NCI-H2227 (cell line): ENCODE data around the gene TOR1A.
"Not testable (repeated sequence)": the region's sequence is repeated elsewhere in the genome, so short reads cannot be mapped to it uniquely, and the experiment has no call there.

Source experiments
- DNase-seq: peaks from one replicate; lab custom pipeline; 2025; ENCODE audit not compliant: unreplicated experiment; lab: John Stamatoyannopoulos, UW

The TOR1A gene

GRCh38 chr9:129823542-129823934 lies 398 bp downstream of the TOR1A start:
- DNase-seq = no peak

GRCh38 chr9:129822898-129823541 lies 916 bp downstream of the TOR1A start:
- peak; percentile 16 for DNase-seq

DNA sequence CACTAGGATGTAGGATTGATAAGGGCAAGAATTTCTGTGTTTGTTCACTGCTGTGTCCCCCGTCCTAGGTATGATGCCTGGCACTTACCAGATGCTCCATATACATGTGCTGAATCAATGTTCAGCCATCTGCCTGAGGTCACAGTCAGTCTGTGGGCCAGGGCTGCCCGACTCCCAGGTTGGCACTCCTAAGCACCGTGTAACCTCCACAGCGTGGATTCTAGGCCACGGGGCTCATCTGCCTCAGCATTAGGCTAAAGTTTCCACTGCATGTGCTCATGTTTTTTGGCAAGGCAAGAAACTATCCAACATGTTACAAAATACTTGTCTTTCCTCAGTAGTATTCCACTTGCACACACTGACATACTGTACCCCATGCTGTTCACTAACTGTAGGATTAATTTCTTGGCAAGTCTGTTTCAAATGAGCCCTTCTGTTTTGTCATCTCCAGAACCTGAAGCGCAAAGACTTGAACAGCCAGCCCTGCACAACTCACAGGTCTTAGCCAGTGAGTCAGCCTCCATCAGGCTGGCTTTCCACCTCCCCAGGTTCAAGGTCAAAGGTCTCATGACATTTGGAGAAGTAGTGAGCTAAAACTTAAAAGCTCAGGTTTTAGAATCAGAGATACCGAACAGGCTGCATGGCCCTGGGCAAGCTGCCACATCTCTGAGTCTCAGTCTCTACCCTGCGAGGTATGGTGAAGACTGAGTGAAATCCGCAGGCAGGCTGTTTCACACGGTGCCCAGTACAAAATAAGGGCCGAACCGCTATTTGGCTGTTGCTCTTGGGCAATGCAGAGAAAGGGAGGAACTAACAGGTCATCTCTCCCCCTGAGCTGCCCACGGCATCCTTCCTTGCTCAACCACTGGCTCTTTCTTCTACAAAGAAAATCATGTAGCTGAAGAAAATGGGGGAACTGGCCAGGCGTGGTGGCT lies 7.2 kb downstream of the TOR1A start:
- DNase-seq = no peak

DNA sequence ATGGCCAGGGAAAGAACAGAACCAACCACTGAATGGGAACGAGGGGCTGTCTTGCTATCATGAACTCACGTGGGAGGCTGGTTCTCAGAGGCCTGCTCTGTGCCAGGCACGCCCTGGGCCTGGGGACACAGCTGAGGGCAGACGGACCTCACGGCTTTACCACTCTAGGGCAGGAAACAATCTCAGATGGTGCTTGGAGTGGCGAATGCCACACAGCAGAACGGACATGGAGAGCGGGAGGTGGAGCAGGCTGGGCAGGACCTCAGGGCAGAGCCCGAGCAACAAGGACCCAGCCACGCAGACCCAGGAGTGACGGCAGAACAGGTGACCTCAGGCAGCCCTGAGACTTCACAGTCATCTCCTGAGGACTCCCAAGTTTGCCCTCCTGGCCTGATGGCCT lies 8.7 kb downstream of the TOR1A start:
- no peak for DNase-seq

GRCh38 chr9:129814432-129815223 lies 9.3 kb downstream of the TOR1A start:
- DNase-seq = no peak

- no peak for DNase-seq
These were observed 10.3 kb downstream of the TOR1A start for GRCh38 chr9:129813661-129814060.

DNA sequence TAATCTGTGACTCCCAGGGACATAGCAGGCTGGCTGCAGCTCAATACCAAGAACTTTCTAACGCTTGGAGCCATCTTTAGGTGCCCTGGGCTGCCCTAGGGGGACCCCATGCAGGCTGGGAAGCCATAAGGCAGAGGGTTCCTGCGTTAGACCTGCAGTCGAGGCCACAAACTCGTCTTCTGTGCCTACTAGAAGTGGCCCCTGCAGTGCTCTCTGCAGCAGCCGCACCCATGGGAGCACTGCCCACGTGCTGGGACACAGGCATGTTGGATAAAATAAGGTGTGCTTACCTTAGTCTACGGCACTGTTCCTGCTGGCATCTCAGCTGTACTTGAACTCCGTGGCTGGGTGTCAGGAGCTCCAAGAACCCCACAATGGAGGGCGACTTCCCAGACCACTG lies 11.6 kb downstream of the TOR1A start:
- no peak for DNase-seq

DNA sequence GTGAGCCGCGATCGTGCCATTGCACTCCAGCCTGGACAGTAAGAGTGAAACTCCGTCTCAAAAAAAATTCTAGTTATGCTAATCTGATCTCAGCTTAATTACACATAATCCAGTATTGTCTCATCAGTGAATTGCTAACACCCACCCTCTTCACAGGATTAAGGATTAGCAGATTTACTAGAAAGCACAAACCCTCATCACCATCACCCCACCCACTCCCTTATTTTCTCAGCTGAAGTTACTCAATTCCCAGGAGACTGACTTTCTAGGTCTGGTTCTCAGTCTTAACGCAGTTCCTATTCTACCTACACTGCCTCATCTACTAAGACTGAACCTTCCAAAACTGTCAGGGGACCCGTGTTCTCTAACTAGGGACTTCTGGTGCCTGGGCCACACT lies 12.0 kb downstream of the TOR1A start:
- DNase-seq = no peak

- DNase-seq = no peak
These were observed 13.1 kb downstream of the TOR1A start for GRCh38 chr9:129810788-129811187.

DNA sequence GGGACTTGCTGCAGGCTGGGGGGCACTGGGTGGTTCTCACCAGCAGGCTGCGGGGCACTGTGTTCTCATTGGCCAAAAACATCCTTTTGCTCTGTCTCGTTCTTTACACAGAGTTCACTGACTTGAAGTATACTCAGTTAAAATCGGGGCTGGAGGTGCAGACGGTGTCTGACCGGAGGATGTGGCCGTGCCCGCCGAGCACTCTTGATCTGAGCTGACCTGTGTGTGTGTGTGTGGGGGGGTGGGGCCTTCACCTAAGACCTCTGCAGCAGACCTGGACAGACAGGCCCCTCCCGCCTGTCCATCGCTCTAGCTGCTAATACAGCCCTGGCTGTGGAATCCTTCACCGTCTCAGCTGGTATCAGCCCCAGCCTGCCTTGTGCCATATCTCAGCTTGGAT lies 13.8 kb downstream of the TOR1A start:
- DNase-seq = no peak

- DNase-seq = no peak
These were observed 14.6 kb downstream of the TOR1A start for GRCh38 chr9:129809346-129809745.

GRCh38 chr9:129806061-129806460 lies 17.9 kb downstream of the TOR1A start:
- DNase-seq = no peak

DNA sequence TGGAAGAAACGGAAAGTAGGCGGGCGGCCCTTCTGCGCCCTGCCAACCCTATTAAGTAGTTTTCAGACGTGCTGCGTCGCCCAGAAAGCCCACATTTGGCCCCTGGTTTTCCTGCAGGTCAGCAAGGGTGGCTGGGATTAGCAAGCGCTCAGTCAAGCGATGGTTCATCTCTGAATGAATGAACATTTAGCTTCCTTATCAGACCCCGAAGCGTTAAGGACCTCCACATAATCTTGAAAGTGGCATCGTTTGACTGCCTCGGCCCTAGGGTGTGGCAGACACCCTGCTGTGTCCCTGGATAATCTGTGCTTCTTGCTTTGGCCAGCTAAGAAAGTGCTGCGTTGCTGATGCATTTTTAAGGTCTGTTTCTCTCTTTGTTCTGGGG lies 20.3 kb downstream of the TOR1A start:
- no peak for DNase-seq

GRCh38 chr9:129802833-129803675 lies 20.9 kb downstream of the TOR1A start, which contains the start of gene TOR1B:
Gene TOR1B, plus strand, starts transcription at chr9:129803184. Its CDS starts 29 bp downstream, at chr9:129803213.
- peak; percentile 94 for DNase-seq

DNA sequence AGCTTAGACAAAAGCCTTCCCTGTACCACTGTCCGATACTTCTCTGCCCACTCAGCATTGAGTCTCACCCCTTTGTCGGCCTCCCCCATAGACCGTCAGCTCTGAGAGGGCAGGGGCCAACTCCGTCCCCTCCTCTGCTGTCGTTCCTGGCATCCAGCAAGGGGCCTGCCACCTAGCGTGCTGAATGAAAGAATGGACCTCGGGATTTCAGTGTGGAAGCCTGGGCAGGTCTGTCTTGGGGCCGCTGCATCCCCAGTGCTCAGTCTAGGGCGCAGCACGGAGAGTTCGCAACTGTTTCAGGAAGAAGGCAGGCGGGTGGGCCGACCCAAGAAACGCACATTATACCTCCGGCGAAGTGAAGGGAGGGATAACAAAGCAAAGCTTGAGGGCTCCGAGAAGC lies 22.4 kb downstream of the TOR1A start:
- DNase-seq = no peak

DNA sequence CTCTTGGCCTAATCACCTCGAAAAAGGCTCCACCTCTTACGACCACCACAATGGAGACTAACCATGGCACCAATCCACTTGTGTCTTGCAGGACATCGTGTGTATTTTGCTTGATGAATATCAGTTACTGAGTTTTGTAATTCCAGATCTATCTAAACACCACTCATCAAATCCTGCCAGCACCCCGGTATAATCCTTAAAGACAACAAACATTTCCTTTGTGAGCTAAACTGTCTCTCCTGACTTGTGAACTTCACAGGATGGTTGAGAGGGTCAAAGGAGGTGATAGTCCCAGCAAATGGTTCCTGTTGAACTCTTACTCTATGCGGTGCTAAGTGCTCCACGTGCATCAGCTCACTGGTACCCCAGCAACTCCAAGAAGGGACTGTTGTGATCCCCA lies 25.0 kb downstream of the TOR1A start:
- DNase-seq = no peak

DNA sequence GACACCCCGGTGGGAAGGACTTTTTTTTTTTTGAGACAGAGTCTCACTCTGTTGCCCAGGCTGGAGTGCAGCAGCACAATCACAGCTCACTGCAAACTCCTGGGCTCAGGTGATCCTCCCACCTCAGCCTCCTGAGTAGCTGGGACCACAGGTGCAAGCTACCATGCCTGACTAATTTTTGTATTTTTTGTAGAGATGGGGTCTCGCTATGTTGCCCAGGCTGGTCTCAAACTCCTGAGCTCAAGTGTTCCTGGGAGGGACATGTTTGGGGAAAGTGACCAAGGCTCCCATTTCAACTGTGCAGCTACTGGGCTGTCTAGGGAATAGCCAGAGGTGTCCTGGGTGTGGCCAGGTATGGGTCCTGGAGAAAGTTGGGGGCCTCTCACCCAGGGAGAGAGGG lies 27.9 kb downstream of the TOR1A start:
- not testable (repeated sequence) for DNase-seq

DNA sequence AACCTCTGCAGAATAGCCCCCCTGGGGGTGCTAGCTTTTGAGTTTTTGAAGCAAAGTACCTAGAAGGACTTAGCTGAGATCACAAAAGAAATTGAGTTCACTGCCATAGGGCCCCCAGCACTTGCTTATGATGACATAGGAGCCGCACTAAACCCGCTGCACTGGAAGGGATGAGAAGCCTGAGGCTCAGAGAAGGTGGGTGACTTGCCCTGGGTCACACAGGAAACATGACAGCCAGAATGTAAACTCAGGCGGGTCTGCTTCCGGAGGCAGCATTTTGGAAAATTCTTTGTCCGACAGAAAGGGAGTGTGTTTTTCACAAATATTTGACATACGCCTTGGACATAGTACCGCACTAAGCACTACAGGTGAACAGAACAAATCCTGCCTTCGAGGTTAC lies 29.4 kb downstream of the TOR1A start:
- DNase-seq = no peak

- no peak for DNase-seq
These were observed 37.5 kb downstream of the TOR1A start for GRCh38 chr9:129786481-129786880.

DNA sequence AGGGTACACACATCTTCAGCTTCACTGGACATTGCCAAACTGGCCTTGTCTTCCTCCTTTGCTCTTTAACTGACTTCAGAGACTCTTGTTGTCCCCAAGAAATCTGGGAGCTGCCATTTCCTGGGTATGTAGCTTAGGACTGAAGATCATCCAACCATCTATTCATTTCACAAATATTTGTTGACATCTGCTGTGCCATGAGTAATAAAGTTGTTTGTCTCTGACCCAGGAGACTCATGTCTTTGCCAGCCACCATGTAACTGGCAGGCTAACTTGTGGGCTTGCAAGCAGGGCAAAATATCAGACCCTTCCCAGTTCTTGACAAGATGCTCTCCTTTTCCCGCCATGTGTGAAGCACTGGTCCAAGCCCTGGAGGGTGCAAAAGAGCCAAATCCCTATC lies 38.1 kb downstream of the TOR1A start:
- no peak for DNase-seq

DNA sequence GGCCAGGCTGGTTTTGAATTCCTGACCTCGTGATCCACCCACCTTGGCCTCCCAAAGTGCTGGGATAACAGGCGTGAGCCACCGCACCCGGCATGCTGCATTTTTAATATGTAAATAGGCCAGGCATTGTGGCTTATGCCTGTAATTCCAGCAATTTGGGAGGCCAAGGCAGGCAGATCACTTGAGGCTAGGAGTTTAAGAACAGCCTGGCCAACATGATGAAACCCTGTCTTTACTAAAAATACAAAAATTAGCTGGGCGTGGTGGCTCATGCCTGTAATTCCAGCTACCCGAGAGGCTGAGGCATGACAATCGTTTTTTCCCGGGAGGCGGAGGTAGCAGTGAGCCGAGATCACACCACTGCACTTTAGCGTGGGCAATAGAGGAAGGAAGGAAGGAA lies 39.0 kb downstream of the TOR1A start:
- not testable (repeated sequence) for DNase-seq
